Measurements from ENCODE around the gene FAM50A. TPM values are rescaled to one million over a fixed set of nuclear protein-coding genes. Genes with fewer than 3 reads are reported as not detected.
A peak's percentile ranks its signal among the peaks of the same experiment; 100 is the strongest.

Gene FAM50A
- total RNA-seq, 1 experiment from 2014 or later = 82.1 TPM

DNA sequence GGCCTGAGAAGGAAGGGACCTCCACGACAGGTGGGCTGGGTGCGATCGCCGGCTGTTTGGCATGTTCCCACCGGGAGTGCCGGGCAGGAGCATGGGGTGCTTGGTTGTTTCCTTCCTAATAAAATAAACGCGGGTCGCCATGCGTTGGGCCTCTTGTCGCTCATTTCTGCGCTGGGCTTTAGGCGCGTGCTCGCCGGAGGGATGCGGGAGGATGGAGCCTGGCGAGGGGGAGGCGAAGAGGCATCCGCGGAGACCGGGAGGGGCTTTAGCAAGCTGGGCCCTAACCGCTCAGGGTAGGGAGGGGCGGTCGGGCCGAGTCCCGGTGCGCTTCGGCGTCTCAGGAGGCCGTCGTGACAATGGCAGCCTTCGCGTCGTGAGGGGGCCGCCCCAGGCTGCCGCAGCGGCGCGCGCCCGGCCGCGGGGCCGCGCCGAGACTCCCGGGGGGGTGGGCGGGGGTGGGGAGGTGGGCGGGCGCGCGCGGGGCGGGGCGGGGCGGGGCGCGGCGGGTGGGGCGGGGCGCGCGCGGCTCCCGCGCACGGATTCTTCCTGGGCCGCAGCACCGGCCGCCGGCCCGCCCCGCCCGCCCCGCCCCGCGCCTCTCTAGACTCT is 7.5 kb upstream of the FAM50A start:
- intact Hi-C loops (cut with micrococcal nuclease; ENCODE audit: unreplicated experiment) = no loop called here
- TF ChIP-seq, protein P1, sequence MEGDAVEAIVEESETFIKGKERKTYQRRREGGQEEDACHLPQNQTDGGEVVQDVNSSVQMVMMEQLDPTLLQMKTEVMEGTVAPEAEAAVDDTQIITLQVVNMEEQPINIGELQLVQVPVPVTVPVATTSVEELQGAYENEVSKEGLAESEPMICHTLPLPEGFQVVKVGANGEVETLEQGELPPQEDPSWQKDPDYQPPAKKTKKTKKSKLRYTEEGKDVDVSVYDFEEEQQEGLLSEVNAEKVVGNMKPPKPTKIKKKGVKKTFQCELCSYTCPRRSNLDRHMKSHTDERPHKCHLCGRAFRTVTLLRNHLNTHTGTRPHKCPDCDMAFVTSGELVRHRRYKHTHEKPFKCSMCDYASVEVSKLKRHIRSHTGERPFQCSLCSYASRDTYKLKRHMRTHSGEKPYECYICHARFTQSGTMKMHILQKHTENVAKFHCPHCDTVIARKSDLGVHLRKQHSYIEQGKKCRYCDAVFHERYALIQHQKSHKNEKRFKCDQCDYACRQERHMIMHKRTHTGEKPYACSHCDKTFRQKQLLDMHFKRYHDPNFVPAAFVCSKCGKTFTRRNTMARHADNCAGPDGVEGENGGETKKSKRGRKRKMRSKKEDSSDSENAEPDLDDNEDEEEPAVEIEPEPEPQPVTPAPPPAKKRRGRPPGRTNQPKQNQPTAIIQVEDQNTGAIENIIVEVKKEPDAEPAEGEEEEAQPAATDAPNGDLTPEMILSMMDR (conservative IDR thresholded peaks at IDR 0.05) = no peak
- no peak for TF ChIP-seq EZH2 (IDR thresholded peaks at IDR 0.05; ENCODE audit: low read depth)
- BruUV-seq (replicated peaks) = no TSS peak
- Histone ChIP-seq H3K27ac (no peak overlapping the region), H3K79me2 (ENCODE audit: low read depth) (peaks cover 15% of the 10 kb centered on the region), H3K9me2 (ENCODE audit: insufficient read depth) (no peaks in the 10 kb centered on the region), H3K4me1 (replicated peaks; ENCODE audit: insufficient read depth) (peaks cover 7% of the 10 kb centered on the region; the same call in 1 of the 2 replicates), H3K4me3 (peak overlapping the region; percentile 56; the same call in 1 of the 2 replicates), H4K20me1 (ENCODE audit: insufficient read depth) (no peaks in the 10 kb centered on the region), H3K4me2 (no peak overlapping the region), H3K36me3 (ENCODE audit: low read depth) (no peaks in the 10 kb centered on the region), H2AFZ (no peak overlapping the region), H3K9me3 (ENCODE audit: insufficient read depth, low read depth) (no peaks in the 10 kb centered on the region), H3F3A (ENCODE audit: insufficient read depth, low read depth) (no peaks in the 10 kb centered on the region; the same call in 1 of the 2 replicates), H3K27me3 (ENCODE audit: insufficient read depth, low read depth) (no peaks in the 10 kb centered on the region)
- DNase-seq = peak in 1 of 2 experiments; percentile 22
- POLR2A ChIA-PET (ENCODE audit: unreplicated experiment) = no interaction called here
- CTCF ChIA-PET = no interaction called here

GRCh38 chrX:154436983-154437752 is 6.8 kb upstream of the FAM50A start, which contains the start of gene GDI1:
GDI1 (plus strand) TSS chrX:154437154; CDS start chrX:154437255, 101 bp downstream.
- POLR2A ChIA-PET (ENCODE audit: unreplicated experiment) = no interaction called here
- peak within 1 kb of the TSS; percentile 86 for H3K4me2 ChIP-seq
- intact Hi-C loops (cut with micrococcal nuclease; ENCODE audit: unreplicated experiment) = no loop called here
- peak in 1 of 2 experiments; percentile 61 for DNase-seq
- H2AFZ ChIP-seq = peak within 1 kb of the TSS; percentile 70; the same call in 1 of the 2 replicates
- no peaks in the 10 kb centered on the region for H3K36me3 ChIP-seq (ENCODE audit: low read depth)
- H3F3A ChIP-seq (ENCODE audit: insufficient read depth, low read depth) = peaks cover 5% of the 10 kb centered on the region; the same call in 1 of the 2 replicates
- H3K9me3 ChIP-seq (ENCODE audit: insufficient read depth, low read depth) = no peaks in the 10 kb centered on the region
- H3K27ac ChIP-seq = no peak within 1 kb of the TSS
- H3K4me1 ChIP-seq (replicated peaks; ENCODE audit: insufficient read depth) = peaks cover 7% of the 10 kb centered on the region; the same call in 1 of the 2 replicates
- H3K27me3 ChIP-seq (ENCODE audit: insufficient read depth, low read depth) = no peaks in the 10 kb centered on the region
- no TSS peak for BruUV-seq (replicated peaks)
- H3K4me3 ChIP-seq = peak within 1 kb of the TSS; percentile 56; the same call in 1 of the 2 replicates
- peaks cover 15% of the 10 kb centered on the region for H3K79me2 ChIP-seq (ENCODE audit: low read depth)
- TF ChIP-seq EZH2 (IDR thresholded peaks at IDR 0.05; ENCODE audit: low read depth) = no peak
- TF ChIP-seq, protein P1 (conservative IDR thresholded peaks at IDR 0.05) = no peak
- H3K9me2 ChIP-seq (ENCODE audit: insufficient read depth) = no peaks in the 10 kb centered on the region
- CTCF ChIA-PET = no interaction called here
- H4K20me1 ChIP-seq (ENCODE audit: insufficient read depth) = no peaks in the 10 kb centered on the region

- Histone ChIP-seq H3K27me3 (ENCODE audit: insufficient read depth, low read depth) (no peaks in the 10 kb centered on the region), H3K9me3 (ENCODE audit: insufficient read depth, low read depth) (no peaks in the 10 kb centered on the region), H2AFZ (no peak overlapping the region), H3K27ac (no peak overlapping the region), H3K4me1 (replicated peaks; ENCODE audit: insufficient read depth) (peaks cover 7% of the 10 kb centered on the region; the same call in 1 of the 2 replicates), H3K9me2 (ENCODE audit: insufficient read depth) (no peaks in the 10 kb centered on the region), H4K20me1 (ENCODE audit: insufficient read depth) (no peaks in the 10 kb centered on the region), H3K79me2 (ENCODE audit: low read depth) (peaks cover 15% of the 10 kb centered on the region), H3K36me3 (ENCODE audit: low read depth) (no peaks in the 10 kb centered on the region), H3K4me2 (peak overlapping the region; percentile 86), H3K4me3 (peak overlapping the region; percentile 56; the same call in 1 of the 2 replicates), H3F3A (ENCODE audit: insufficient read depth, low read depth) (peaks cover 8% of the 10 kb centered on the region; the same call in 1 of the 2 replicates)
- DNase-seq = no peak
- TF ChIP-seq, protein P1 (conservative IDR thresholded peaks at IDR 0.05) = no peak
- TF ChIP-seq EZH2 (IDR thresholded peaks at IDR 0.05; ENCODE audit: low read depth) = no peak
- intact Hi-C loops (cut with micrococcal nuclease; ENCODE audit: unreplicated experiment) = no loop called here
- CTCF ChIA-PET = no interaction called here
- BruUV-seq (replicated peaks) = TSS peak; percentile 41
- POLR2A ChIA-PET (ENCODE audit: unreplicated experiment) = no interaction called here
Measured at GRCh38 chrX:154437971-154438893, 5.7 kb upstream of the FAM50A start.
